Smooth muscle cell of the brain vasculature (primary cell): ENCODE data around the gene CALHM2.
"Not testable (repeated sequence)": the region's sequence is repeated elsewhere in the genome, so short reads cannot be mapped to it uniquely, and the experiment has no call there.

ENCODE experiments used
- DNase-seq: peaks from one replicate; pipeline ENCODE4 v3.0.0-alpha.2; 2012; ENCODE audit warnings: low read depth, low spot score

CALHM2 gene

DNA sequence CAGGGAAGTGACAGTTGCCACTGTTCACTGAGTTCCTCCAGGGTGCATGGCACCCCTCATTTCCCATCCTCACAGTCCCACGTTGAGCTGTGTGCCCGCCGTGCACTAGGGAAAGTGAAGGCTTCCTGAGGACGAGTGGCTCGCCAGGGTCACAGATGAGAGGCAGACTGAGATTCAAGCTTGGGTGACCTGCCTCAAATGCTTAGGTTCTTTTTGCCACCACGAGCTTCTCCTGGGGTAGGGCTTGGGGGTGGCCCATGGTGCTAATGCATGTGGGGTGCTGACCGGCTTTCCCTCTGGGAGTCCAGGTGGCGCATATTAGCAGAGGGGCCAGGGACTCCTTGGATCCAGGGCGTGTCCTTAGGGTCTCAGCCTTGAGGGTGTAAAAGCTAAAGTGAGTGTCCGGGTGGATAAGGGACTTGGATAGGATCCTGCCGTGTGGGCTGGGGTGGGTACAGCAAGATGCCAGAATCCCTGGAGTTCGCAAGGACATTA, 1.9 kb downstream of the CALHM2 start:
- DNase-seq, result no peak

GRCh38 chr10:103449208-103450144, 2.7 kb downstream of the CALHM2 start:
- no peak for DNase-seq

DNA sequence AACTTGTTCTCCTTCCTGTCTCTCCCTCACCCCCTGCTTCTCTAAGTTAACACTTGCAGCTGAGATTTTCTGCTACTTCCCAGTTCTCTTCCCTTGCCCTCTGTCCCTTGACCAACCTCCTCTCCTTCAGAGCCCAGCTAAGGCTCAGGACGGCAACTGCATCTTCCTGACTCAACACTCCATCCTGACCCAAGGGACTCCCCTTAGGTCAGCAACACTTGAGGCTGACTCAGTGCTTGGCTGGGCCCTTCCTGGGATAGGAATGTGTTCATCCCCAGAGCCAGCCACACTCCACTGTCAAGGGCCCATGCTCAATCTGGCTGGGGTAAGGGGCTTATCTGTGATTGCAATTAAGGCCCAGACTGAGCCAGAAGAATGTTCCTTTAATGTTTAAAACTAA, 3.4 kb downstream of the CALHM2 start:
- DNase-seq, result peak; percentile 67

GRCh38 chr10:103447187-103447586, 5.0 kb downstream of the CALHM2 start:
- no peak for DNase-seq

- DNase-seq, result no peak
These were observed 6.2 kb downstream of the CALHM2 start for GRCh38 chr10:103445767-103446567.

DNA sequence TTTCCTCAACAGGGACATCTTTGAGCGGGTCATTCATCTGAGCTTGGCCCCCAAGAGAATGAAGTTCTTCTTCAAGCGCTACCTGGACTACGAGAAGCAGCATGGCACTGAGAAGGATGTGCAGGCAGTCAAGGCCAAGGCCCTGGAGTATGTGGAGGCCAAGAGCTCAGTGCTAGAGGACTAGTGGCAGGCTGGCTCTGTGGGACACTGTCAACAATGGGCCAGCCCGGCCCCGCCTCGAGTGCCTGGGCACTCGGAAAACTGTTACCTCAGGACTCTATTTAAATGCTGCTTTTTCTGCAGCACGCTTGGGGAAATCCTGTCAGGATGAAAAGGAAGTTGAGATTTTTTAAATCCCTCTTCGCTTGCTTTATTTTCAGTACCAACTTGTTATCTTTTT, 6.8 kb downstream of the CALHM2 start:
- no peak for DNase-seq

DNA sequence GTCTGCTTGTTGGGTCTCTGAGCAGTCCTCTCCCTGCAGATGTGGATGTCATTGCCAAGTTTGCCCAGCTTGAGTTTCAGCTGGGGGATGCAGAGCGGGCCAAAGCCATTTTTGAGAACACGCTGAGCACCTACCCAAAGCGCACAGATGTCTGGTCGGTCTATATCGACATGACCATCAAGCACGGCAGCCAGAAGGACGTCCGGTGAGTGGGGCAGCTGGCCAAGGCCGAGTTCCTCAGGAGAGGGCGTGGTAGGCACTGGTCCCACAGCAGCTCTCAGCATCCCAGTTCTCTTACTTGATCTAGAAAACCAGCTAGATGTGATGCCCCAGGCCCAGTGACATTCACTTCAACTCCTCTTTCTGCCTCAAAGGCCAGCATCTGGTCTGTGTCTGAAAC, 7.7 kb downstream of the CALHM2 start:
- DNase-seq, result no peak

DNA sequence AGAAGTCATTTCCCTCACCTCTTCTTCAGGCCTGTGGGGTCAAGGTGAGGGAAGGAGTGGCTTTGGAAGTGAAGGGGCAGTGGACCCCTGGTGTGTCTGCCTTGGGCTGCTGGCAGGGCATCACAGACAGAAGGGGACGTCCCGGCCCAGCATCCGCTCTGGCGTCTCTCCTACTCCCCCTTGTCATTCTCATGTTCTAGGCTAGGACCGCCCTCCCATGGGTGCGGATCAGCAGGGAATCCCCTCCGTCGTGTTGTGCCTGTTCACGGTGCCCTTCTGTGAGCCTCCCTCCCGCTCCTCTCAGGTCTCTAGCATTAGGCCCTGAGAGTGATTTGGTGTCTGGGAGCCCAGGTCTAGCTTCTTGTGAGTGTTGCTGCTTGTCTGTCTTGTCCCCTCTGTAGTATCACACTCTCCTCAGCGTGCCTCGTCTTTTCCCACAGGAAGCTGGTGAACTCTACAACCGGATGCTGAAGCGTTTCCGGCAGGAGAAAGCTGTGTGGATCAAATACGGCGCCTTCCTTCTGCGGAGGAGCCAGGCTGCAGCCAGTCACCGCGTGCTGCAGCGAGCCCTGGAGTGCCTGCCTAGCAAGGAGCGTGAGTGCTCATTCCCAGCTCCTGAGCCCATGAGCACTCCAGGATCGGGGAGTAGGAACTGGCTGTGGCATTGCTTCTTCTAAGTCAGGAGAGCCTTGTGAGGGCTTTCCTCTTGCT, 8.5 kb downstream of the CALHM2 start:
- no peak for DNase-seq

- no peak for DNase-seq
These were observed 10.1 kb downstream of the CALHM2 start for GRCh38 chr10:103442031-103442461.

GRCh38 chr10:103441611-103442010, 10.6 kb downstream of the CALHM2 start:
- DNase-seq, result no peak

- no peak for DNase-seq
These were observed 11.0 kb downstream of the CALHM2 start for GRCh38 chr10:103441206-103441605.

DNA sequence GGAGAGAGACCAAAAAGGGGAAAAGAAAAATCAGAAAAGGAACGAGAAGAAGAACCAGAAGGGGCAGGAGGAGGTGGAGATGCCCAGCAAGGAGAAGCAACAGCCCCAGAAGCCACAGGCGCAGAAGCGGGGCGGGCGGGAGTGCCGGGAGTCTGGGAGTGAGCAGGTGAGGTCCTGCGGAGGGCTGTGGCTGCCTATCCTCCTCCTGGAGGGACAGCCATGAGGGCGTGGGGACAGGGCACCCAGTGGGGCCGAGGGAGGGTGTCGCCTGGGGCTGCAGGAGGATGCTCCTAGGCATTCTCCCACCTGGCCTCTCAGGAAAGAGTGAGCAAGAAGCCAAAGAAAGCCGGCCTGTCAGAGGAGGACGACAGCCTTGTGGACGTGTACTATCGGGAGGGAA, 11.8 kb downstream of the CALHM2 start:
- DNase-seq, result no peak

- DNase-seq, result no peak
These were observed 12.4 kb downstream of the CALHM2 start for GRCh38 chr10:103439776-103440175.

GRCh38 chr10:103433858-103434257, 18.3 kb downstream of the CALHM2 start:
- no peak for DNase-seq

GRCh38 chr10:103431902-103432301, 20.3 kb downstream of the CALHM2 start:
- no peak for DNase-seq

DNA sequence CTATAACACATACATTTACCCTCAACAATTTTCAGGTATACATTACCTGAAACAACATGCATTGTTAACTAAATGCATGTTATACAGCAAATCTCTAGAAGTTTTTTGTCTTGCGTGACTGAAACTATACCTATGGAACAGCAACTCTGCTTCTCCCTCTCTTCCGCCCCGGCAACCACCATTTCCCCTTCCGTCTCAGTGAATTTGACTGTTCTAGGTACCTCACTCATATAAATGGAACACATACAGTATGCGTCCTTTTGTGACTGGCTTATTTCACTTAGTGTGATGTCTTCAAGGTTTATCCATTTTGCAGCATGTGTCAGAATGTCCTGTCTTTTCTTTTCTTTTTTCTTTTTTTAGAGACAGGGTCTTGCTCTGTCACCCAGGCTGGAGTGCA, 22.5 kb downstream of the CALHM2 start:
- DNase-seq, result no peak

DNA sequence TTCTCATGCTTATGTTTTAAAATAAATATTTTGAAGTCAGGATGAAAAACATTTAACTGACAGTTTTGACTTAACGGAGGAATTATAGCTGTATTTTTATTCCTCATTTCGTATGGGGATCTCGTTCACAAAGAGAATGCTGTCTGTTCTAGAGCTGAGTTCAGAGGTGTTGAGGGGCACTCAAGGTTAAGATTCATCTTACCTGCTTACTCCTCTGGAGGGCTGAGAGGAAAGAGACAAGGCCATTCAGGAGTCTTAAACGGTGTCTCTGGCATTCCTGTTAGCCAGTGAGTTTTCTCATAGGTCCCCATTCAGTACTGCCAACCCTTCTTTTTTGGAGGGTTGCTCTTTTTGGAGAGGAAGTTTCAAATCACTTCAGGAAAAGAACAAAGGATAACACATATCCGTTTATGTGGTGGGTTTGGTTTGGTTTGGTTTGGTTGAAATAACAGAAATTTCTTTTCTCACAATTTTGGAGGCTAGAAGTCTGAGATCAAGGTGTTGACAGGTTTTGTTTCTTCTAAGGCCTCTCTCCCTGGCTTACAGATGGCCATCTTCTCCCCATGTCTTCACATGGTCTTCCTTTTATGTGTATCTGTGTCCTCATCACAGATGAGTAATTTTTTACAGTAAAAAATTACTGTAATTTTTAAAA, 23.1 kb downstream of the CALHM2 start:
- DNase-seq, result no peak

DNA sequence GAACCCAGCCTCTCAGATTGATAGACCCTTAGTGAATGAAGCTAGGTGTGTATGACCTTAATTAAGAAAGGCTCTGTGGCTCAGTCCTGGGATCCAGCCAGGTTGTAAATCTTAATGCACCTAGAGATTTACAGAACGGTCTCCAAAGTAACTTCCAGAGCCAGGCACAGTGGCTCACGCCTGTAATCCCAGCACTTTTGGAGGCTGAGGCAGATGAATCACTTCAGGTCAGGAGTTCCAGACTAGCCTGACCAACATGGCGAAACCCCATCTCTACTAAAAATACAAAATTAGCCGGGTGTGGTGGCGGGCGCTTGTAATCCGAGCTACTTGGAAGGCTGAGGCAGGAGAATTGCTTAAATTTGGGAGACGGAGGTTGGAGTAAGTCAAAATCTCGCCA, 24.3 kb downstream of the CALHM2 start:
- no peak for DNase-seq

- DNase-seq, result no peak
These were observed 28.4 kb downstream of the CALHM2 start for GRCh38 chr10:103423748-103424147.

DNA sequence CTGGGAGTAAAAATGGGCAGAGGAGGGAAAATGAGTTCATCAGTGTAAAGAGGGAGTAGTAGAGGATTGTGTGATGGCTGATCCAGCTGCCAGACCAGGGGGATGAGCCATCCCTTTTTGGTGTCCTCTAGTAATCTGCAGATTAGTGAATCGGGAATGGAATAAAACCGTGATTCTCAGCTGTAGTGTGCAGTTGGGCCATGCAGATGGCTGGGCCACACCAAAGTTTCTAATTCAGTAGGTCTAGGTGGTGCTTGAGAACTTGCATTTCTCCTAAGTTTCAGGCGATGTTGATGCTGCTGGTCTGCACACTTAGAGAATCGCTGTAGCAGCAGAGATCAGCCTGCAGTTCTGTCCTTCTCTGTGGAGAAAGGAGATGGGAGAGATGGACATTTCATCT, 33.1 kb downstream of the CALHM2 start:
- DNase-seq, result no peak

GRCh38 chr10:103417601-103418000, 34.6 kb downstream of the CALHM2 start:
- DNase-seq, result no peak

- DNase-seq, result not testable (repeated sequence)
These were observed 35.1 kb downstream of the CALHM2 start for GRCh38 chr10:103417148-103417469.
